OCI-LY1 (cell line): ENCODE results near the gene TSPAN4.

Experiments used
- H2AFZ ChIP-seq: fragments of 200-600 bp; sonication (generic), shearing (Covaris generic); 2 replicates; pipeline ENCODE4 v1.6.0; 2014; ENCODE audit warnings: antibody characterized with exemption, mild to moderate bottlenecking, low read length
- H3F3A ChIP-seq: fragments of 200-600 bp; sonication (generic), shearing (Covaris generic); 2 replicates; pipeline ENCODE4 v1.6.0; 2014; ENCODE audit warnings: mild to moderate bottlenecking, antibody characterized with exemption, low read length, moderate library complexity; ENCODE audit not compliant: insufficient read depth
- H3K27ac ChIP-seq: fragments of 200-600 bp; sonication (generic); 2 replicates; pipeline ENCODE4 v1.5.1; 2014; ENCODE audit warnings: low read length, mixed run types, mild to moderate bottlenecking, low read depth; ENCODE audit not compliant: poor library complexity, severe bottlenecking
- H3K27me3 ChIP-seq: fragments of 200-600 bp; sonication (generic); 2 replicates; pipeline ENCODE4 v1.6.0; 2014; ENCODE audit warnings: antibody characterized with exemption, mild to moderate bottlenecking, low read length, moderate library complexity; ENCODE audit not compliant: insufficient read depth
- H3K36me3 ChIP-seq: fragments of 200-600 bp; sonication (generic); 2 replicates; pipeline ENCODE4 v1.6.1; 2014; ENCODE audit warnings: mild to moderate bottlenecking, antibody characterized with exemption, low read length, moderate library complexity, mixed read lengths; ENCODE audit not compliant: insufficient read depth
- H3K4me1 ChIP-seq: fragments of 200-600 bp; sonication (generic); 2 replicates; pipeline ENCODE4 v1.5.1; 2014; ENCODE audit warnings: mild to moderate bottlenecking, low read length, moderate library complexity; ENCODE audit not compliant: insufficient read depth, severe bottlenecking
- H3K4me2 ChIP-seq: fragments of 200-600 bp; sonication (generic), shearing (Covaris generic); 2 replicates; pipeline ENCODE4 v1.6.1; 2014; ENCODE audit warnings: low read length
- H3K4me3 ChIP-seq: fragments of 200-600 bp; sonication (generic); 2 replicates; pipeline ENCODE4 v1.5.1; 2014; ENCODE audit warnings: low read length, low read depth, mild to moderate bottlenecking, mixed read lengths; ENCODE audit not compliant: poor library complexity, severe bottlenecking
- H3K79me2 ChIP-seq: fragments of 200-600 bp; shearing (Covaris generic); 2 replicates; pipeline ENCODE4 v1.6.1; 2016; ENCODE audit warnings: mixed run types, low read length, mixed read lengths; ENCODE audit not compliant: insufficient read depth
- H3K9ac ChIP-seq: fragments of 200-600 bp; sonication (generic), shearing (Covaris generic); 2 replicates; pipeline ENCODE4 v1.6.1; 2014; ENCODE audit warnings: mild to moderate bottlenecking, low read length, mixed read lengths
- H3K9me2 ChIP-seq: fragments of 200-600 bp; sonication (generic), shearing (Covaris generic); 2 replicates; pipeline ENCODE4 v1.6.1; 2014; ENCODE audit warnings: low read depth, mild to moderate bottlenecking, low read length, mixed read lengths
- H3K9me3 ChIP-seq: fragments of 200-600 bp; shearing (Covaris generic); 2 replicates; pipeline ENCODE4 v1.6.1; 2014; ENCODE audit warnings: low read length, mixed read lengths
- H4K20me1 ChIP-seq: fragments of 200-600 bp; sonication (generic), shearing (Covaris generic); 2 replicates; pipeline ENCODE4 v1.6.0; 2016; ENCODE audit warnings: mild to moderate bottlenecking, low read length; ENCODE audit not compliant: insufficient read depth
- CTCF ChIP-seq: fragments of 200-600 bp; sonication (generic), shearing (Covaris generic); IDR thresholded peaks from 2 replicates; pipeline ENCODE4 v1.5.1; 2017; ENCODE audit warnings: mild to moderate bottlenecking, antibody characterized with exemption, low read length, moderate library complexity, mixed read lengths
- EZH2 ChIP-seq: fragments of 200-600 bp; sonication (generic), shearing (Covaris generic); IDR thresholded peaks from 2 replicates; pipeline ENCODE4 v1.8.0; 2017; ENCODE audit warnings: borderline replicate concordance, mixed run types, mild to moderate bottlenecking, antibody characterized with exemption, low read length, moderate library complexity, mixed read lengths

The TSPAN4 gene

GRCh38 chr11:894575-895201 lies 52.0 kb downstream of the TSPAN4 start:
- Histone ChIP-seq H2AFZ (no peak overlapping the region), H3K36me3 (peaks cover 21% of the 10 kb centered on the region; the same call in 1 of the 2 replicates), H4K20me1 (no peaks in the 10 kb centered on the region), H3K79me2 (no peaks in the 10 kb centered on the region), H3F3A (no peaks in the 10 kb centered on the region), H3K9me2 (no peaks in the 10 kb centered on the region), H3K9me3 (no peaks in the 10 kb centered on the region), H3K9ac (no peak overlapping the region), H3K4me2 (no peak overlapping the region), H3K27ac (no peak overlapping the region), H3K4me3 (no peak overlapping the region), H3K4me1 (peaks cover 10% of the 10 kb centered on the region), H3K27me3 (no peaks in the 10 kb centered on the region)
- peak; percentile 25; the same call in 1 of the 2 replicates for TF ChIP-seq CTCF
- no peak for TF ChIP-seq EZH2

GRCh38 chr11:895331-896110 lies 52.9 kb downstream of the TSPAN4 start:
- no peak overlapping the region for H2AFZ ChIP-seq
- no peaks in the 10 kb centered on the region for H4K20me1 ChIP-seq
- H3K9me2 ChIP-seq, result no peaks in the 10 kb centered on the region
- no peaks in the 10 kb centered on the region for H3K9me3 ChIP-seq
- peaks cover 30% of the 10 kb centered on the region; the same call in 1 of the 2 replicates for H3K36me3 ChIP-seq
- no peak overlapping the region for H3K4me3 ChIP-seq
- H3K27me3 ChIP-seq, result no peaks in the 10 kb centered on the region
- H3K9ac ChIP-seq, result no peak overlapping the region
- no peak overlapping the region for H3K27ac ChIP-seq
- H3F3A ChIP-seq, result no peaks in the 10 kb centered on the region
- H3K79me2 ChIP-seq, result no peaks in the 10 kb centered on the region
- TF ChIP-seq EZH2 (no peak), CTCF (no peak)
- peaks cover 10% of the 10 kb centered on the region for H3K4me1 ChIP-seq
- H3K4me2 ChIP-seq, result no peak overlapping the region

GRCh38 chr11:897253-898142 lies 54.8 kb downstream of the TSPAN4 start:
- H3K9me2 ChIP-seq, result no peaks in the 10 kb centered on the region
- H4K20me1 ChIP-seq, result no peaks in the 10 kb centered on the region
- no peaks in the 10 kb centered on the region for H3K4me1 ChIP-seq
- H3K27ac ChIP-seq, result no peak overlapping the region
- no peak overlapping the region for H3K4me2 ChIP-seq
- no peaks in the 10 kb centered on the region for H3K9me3 ChIP-seq
- H3F3A ChIP-seq, result no peaks in the 10 kb centered on the region
- H3K4me3 ChIP-seq, result no peak overlapping the region
- no peaks in the 10 kb centered on the region for H3K79me2 ChIP-seq
- TF ChIP-seq CTCF, result no peak
- no peak for TF ChIP-seq EZH2
- H2AFZ ChIP-seq, result no peak overlapping the region
- H3K36me3 ChIP-seq, result peaks cover 49% of the 10 kb centered on the region
- H3K27me3 ChIP-seq, result no peaks in the 10 kb centered on the region
- H3K9ac ChIP-seq, result no peak overlapping the region
